NCI-H1930 (cell line): ENCODE results near the gene RXFP1.

Source experiments
- DNase-seq, 2 experiments: peaks; one replicate each; lab custom pipeline; 2025; lab: John Stamatoyannopoulos, UW

Gene RXFP1

DNA sequence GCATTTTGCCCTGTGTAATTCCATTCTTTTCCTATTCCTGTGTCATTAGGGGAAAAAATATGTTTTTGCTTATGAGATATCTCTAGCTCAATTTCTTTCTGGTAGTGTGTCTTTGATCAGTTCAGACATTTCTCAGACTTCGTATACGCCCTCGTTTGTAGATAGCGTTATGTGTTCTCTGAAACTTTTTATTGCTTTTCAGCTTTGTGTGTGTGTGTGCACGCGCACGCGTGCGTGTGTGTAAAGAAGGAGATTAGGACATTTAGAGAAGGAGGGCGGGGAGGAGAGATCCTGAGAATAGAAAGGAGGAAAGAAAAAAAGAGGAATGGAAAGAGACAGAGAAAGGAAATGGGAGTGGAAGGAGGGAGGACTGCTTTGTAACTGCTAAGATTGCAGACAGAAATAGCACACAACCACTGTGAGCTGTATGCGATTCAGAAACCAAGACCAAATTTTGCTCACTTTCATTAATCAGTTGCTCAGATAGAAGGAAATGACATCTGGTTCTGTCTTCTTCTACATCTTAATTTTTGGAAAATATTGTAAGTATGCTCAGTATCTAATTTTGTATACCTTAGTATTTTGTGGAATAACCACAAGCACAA is at the start of gene RXFP1:
TSS of gene RXFP1 (plus strand) at position 399 of the 605 bp plus-strand sequence. CDS start at position 494, 95 bp downstream.
- no peak for DNase-seq

DNA sequence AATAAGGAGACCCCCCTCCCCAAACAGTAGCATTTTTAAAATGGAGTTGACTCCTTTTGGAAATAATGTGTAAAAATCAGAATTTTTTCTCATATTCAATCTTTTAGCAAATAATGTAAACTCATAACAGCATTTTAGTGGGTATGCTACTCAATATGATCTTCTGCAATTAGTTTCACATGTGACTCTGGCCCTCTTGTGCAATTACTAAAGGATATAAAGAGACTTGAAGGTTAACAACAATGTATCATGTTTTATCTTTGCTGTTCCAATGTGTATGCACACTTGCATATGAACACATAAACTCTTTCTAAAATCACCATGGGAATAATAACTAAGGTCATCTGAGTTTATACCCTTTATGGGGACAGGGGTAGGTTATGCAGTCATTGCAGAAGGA is 39.9 kb upstream of the RXFP1 start:
- no peak for DNase-seq

- DNase-seq, result no peak
These were observed 37.4 kb upstream of the RXFP1 start for GRCh38 chr4:158484173-158484885.

DNA sequence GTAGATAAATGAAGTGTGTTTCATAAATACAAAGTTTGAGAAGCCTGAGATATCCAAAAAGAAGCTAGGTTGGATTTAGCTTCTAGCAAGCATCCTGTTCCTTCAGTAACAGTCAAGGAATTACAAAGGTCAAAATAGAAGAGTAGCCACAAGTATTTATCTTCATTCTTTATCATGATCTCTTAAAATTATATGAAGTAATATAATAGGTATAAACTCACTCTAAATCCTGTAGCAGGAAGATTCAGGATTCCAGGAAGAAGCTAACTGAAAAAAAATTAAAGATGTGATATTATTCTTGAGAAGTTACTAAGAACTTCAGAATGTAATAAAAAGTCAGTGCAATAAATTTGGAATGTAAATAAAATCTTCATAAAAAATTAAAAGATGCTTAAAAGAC is 31.1 kb upstream of the RXFP1 start:
- no peak for DNase-seq

- no peak for DNase-seq
These were observed 29.3 kb upstream of the RXFP1 start for GRCh38 chr4:158492391-158492790.

DNA sequence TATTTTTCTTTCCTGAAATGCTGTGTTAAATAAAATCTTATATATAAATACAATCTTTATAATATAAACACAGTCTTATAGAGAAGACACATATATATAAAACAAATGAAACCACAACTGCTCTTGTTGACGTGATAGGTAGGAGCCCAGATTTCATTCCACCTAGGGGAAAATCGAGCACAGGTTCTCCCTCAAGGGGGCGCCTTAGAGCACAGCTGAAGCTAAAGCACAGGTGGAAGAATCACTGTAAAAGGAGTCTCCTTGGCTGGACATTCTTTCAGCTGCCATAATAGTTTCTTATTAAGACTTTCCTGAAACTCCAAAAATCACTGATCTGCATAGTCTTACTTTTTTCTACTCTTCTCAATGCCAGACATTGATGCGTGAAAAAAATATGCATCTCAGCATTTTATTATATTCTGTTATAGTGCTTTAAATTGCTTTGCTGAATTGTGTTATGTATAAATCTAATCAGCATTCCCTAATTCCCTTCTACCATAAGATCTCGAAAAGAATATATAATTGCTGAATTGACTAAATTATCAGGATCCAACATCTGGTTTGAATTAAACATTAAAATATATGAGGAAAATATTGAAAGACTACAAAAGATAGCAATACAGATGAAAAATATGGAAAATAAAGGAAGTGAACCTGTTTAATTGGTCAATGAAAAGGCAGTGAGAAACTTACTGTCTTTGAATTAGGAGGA is 25.5 kb upstream of the RXFP1 start:
- no peak for DNase-seq

- no peak for DNase-seq
These were observed 21.6 kb upstream of the RXFP1 start for GRCh38 chr4:158500054-158500453.

DNA sequence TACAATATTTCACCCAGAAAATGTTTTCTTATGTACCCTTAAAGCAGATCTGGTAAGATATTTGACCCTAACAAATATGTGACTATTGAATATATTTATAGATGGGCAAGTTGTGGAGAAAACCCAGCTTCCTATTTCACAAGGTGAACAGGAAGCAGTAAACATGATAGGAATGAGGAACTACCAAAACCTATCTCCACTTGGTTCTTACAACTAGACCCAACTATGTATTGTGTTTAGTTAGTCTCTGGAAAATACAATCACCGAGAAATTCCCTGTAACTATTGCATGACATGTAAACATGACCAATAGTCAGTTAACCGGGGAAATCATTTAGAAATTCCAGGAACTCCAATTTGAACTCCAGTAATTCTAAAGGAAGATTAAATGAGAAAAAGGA is 8.4 kb upstream of the RXFP1 start:
- DNase-seq, result peak in 1 of 2 experiments; percentile 37

- DNase-seq, result no peak
These were observed 2.5 kb upstream of the RXFP1 start for GRCh38 chr4:158519226-158519625.

GRCh38 chr4:158523990-158524535 is 2.4 kb downstream of the RXFP1 start:
- DNase-seq, result no peak

DNA sequence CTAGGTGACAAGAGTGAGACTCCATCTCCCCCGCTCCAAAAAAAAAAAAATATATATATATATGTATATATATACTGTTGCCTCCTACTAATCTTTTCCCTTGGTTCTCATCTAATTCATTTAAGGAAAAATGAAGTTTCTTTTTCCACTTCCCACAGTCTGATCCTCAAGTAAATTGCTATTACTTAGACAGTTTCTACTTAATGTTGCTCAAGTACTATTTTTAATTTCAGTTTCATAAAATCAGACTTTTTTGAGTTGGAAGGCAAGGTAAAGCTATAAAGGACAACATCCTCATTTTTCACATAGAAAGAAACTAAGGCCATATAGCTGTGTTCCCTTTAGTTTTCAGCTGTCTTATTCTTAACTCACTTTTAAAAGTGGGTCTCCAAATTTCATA is 5.8 kb downstream of the RXFP1 start:
- no peak for DNase-seq

- no peak for DNase-seq
These were observed 7.8 kb downstream of the RXFP1 start for GRCh38 chr4:158529505-158529904.

- DNase-seq, result no peak
These were observed 8.7 kb downstream of the RXFP1 start for GRCh38 chr4:158530381-158530780.

GRCh38 chr4:158530898-158531297 is 9.2 kb downstream of the RXFP1 start:
- DNase-seq, result no peak

GRCh38 chr4:158532556-158533231 is 11.0 kb downstream of the RXFP1 start:
- no peak for DNase-seq

- no peak for DNase-seq
These were observed 13.0 kb downstream of the RXFP1 start for GRCh38 chr4:158534727-158535126.

- no peak for DNase-seq
These were observed 13.5 kb downstream of the RXFP1 start for GRCh38 chr4:158535130-158535614.

- no peak for DNase-seq
These were observed 15.2 kb downstream of the RXFP1 start for GRCh38 chr4:158536833-158537232.

DNA sequence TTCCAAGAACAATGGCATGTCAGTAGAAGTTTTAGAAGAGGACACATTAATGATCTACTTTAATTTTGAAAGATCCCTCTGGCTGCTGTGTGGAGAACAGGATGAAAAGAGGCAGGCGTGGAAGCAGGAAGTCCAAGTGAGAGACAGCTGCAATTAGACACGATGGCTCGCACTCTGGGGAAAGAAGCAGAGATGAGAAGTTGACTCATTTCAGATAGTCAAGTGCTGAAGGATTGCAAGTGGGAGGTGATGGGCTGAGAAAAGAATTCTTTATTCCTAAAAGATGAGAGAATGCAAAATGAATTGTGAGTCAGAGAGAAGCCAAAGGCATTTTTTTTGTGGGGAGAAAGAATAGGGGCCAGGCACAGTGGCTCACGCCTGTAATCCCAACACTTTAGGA is 16.5 kb downstream of the RXFP1 start:
- DNase-seq, result no peak

DNA sequence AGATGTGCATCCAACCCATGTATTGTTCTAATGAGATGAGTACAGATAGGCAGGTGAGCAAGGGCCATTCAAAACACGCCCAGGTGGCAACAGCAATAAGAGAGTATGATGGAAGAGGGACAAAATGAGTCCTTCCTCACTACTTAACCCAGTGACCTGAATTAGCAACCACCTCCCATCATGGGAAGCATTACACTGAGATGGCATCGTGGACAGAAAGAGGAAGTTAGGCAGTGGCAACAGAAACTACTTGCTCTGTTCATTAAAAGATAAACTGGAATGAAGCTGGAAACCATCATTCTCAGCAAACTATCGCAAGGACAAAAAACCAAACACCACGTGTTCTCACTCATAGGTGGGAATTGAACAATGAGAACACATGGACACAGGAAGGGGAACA is 17.2 kb downstream of the RXFP1 start:
- no peak for DNase-seq

DNA sequence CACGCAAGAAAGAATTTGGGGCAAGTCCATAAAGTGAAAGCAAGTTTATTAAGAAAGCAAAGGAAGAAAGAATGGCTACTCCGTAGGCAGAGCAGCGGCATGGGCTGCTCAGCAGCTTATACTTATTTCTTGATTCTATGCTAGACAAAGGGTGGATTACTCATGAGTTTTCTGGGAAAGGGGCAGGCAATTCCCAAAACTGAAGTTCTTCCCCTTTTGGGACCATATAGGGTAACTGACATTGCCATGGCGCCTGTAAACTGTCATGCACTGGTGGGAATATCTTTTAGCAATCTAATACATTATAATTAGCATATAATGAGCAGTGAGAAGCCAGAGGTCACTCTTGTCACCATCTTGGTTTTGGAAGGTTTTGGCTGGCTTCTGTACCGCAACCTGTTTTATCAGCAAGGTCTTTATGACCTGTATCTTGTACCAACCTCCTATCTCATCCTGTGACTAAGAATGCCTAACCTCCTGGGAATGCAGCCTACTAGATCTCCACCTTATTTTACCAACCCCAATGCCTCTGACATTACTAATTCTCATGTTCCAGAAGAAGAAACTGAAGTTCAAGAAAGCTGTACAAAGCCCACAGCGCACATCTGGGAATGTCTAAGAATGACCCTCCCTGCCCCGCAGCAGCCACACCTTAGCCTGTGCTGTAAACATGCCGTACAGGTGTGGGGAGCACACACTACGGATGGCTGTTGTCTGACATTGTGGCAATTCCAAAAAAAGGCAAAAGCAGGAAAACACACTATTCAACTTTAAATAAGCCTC is 18.6 kb downstream of the RXFP1 start:
- DNase-seq, result no peak
